ENCODE results near the gene RAI2.

- TF ChIP-seq POLR2A (IDR thresholded peaks at IDR 0.05; ENCODE audit: low read depth, low read length) (no peak), TAF1 (IDR thresholded peaks at IDR 0.05; ENCODE audit: borderline replicate concordance, low read depth, low read length) (no peak)
Observed at GRCh38 chrX:17844236-17844635, 16.9 kb downstream of the RAI2 start.

All from GM12892 (cell line).